GM19372 (cell line): ENCODE results near the gene ABHD2.
"Not testable (repeated sequence)": the region's sequence is repeated elsewhere in the genome, so short reads cannot be mapped to it uniquely, and the experiment has no call there.

Source experiments
- ATAC-seq: cut with Tn5 transposase; IDR thresholded peaks from one replicate; pipeline ENCODE4 v1.9.1; 2021; ENCODE audit warnings: mild to moderate bottlenecking, low read depth, moderate library complexity; ENCODE audit not compliant: unreplicated experiment

ABHD2 gene

GRCh38 chr15:89211678-89212170 lies 123.5 kb downstream of the ABHD2 start:
- no peak for ATAC-seq

DNA sequence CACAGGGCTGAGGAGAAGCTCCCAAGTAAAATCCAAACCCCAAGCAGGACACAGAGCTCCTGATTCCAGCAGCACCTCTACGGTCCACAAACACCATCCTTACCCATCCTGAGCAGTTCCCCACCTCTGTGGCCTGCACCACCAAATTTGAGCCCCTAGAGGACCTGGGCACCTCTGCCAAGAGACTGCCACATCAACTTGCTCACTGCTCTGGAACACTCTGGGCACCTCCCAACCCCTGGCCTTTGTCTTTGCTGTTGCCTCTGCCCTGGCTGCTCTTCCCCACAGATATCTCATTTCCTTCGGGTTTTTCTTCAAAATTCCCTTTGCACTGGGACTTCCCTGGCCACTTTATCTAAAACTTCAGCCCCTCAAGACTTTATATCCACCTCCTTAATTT lies 127.4 kb downstream of the ABHD2 start:
- ATAC-seq = no peak

DNA sequence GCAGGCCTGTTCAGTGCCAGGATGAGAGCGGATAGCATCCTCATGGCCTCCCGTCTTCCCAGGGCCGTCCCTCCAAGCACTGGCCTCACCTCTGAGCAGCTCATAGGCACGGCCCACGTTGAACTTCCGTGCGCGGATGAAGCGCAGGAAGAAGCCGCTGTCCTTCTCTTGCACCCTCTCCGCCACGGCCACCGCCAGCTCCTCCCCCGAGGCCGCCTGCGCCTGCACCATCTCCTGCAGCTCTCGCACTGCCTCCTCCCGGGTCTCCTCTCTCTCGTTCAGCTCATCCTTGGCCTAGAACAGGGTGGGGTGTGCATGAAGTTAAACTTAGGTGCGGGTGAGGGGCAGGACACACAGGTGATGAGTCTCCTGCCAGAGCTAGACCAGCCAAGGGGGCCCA lies 128.8 kb downstream of the ABHD2 start:
- no peak for ATAC-seq

DNA sequence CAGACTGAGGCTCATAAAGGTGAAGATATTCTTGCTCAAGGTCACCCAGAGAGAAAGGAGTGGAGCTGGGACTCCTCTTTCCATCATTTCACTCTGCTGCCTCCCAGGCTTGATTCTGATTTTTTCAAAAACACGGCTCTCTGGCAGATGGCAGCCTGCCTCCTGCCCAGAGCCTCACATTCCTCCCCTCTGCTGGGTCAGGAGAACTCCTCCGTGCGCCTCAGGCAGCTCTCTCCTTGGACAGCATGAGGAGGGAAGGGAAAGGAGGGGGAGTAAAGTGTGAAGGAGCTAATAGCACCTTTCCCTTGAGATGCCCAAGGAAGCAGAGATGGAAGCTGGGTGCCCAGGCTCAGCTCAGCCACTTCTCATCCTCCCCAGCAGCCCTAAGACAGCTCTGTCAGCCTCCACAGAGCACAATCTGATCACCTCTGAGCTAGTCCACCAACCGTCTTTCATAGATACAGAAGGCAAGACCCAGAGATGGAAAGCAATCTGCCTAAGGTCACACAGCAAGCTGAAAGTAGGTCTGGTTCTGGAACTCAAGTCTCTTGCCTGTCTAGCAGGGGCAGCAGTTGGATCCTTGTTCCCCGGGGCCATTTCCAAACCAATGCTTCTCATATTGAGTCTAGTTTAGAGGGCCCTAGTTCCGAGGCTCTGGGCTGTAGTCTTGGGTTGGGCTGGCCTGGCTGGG lies 129.6 kb downstream of the ABHD2 start:
- ATAC-seq = no peak

DNA sequence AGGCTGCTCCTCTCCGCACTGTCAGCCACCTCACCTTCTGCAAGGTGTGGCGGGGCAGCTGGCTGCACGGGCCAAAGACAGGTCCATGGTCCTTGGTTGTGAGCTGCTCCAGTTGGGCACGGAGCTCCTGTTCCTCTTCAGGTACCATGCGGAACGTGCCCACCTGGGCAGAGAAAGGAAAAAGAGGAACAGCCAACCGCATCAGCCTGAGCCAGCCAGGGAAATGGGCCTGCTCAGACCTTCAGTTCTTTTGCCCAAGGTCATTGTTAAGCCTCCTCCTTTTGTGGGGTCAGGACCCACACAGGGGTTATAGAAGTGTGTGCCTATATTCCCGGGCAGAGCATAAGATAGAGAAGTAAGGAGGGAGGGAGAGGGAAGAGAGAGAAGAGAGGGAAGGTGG lies 130.3 kb downstream of the ABHD2 start:
- no peak for ATAC-seq

DNA sequence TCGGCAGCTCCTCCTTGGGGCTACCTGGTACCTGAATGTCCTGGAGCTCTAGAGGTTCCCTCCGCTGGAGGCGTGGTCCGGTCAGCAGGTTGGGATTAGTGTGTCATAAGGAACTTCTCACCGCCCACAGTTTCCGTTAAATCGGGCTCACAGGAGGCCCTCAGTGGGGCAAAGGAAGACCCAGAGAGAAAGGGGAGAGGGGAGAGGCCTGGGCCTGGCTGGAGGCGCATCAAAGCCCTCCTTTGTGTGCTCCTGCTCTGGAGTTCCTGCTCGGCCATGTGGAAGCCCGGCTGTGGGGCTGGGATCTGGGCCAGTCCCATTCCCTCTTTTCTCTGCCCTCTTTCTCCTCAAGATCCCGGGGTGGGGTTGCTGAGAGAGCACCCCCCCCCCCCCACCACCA lies 133.3 kb downstream of the ABHD2 start, which contains the start of gene RLBP1:
Gene RLBP1 (minus strand): TSS at position 37 of the 400 bp plus-strand sequence. CDS start 2,604 bp downstream, outside the sequence.
- no peak for ATAC-seq

DNA sequence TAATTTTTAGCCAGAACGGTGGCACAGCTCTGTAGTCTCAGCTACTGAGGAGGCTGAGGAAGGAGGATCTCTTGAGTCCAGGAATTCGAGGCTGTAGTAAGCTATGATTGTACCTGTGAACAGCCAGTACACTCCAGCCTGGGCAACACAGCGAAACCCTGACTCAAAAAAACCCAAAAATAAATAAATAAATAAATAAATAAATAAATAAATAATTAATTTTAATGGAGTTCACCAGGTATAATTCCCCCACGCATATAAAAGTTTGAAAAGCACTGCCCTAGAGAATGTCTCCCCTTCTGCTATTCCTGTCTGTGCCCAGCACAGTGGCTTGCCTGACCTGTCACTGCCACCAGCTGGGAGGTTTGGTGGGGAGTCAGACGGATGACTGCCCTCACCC lies 137.3 kb downstream of the ABHD2 start:
- ATAC-seq = no peak

- no peak for ATAC-seq
Observed at GRCh38 chr15:89226359-89227221, 138.3 kb downstream of the ABHD2 start.

- ATAC-seq = no peak
Observed at GRCh38 chr15:89227425-89227824, 139.2 kb downstream of the ABHD2 start.

DNA sequence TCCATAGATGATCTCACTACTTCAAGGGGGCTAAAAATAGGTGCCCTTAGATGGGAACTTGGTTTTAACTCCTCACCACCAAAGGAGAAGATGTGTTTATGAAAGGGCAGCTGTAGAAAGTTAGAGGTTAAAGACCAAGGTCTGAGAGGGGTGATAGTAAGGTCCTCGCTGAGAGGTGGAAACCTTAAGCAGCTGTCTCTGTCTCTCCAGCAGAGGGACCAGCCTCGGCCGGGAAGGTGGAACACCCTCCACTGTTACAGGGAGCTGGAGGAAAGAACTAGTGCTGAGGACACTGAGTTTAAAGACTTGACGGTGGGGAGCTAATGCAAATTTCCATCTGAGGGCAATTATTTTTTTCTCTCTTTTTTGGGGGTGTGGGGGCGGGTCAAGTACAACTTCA lies 142.0 kb downstream of the ABHD2 start:
- ATAC-seq = no peak

DNA sequence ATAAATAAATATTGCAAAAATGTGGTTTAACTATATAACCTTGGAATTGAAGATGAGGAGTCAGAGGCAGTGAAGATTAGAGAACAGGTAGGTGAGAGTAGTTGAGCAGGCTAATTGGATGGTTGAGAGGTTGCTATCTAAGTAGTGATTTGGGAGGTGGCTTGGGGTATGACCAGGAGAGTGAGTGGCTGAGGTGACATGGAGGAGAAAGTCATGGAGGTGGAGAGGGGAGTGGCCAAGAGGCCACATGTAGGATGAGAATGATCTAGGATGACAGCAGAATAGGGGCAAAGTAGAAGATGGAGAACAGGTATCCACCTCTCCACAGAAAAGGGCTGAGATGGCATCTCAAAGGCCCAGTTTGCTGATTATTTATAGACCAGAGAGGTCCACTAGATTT lies 143.6 kb downstream of the ABHD2 start:
- no peak for ATAC-seq

DNA sequence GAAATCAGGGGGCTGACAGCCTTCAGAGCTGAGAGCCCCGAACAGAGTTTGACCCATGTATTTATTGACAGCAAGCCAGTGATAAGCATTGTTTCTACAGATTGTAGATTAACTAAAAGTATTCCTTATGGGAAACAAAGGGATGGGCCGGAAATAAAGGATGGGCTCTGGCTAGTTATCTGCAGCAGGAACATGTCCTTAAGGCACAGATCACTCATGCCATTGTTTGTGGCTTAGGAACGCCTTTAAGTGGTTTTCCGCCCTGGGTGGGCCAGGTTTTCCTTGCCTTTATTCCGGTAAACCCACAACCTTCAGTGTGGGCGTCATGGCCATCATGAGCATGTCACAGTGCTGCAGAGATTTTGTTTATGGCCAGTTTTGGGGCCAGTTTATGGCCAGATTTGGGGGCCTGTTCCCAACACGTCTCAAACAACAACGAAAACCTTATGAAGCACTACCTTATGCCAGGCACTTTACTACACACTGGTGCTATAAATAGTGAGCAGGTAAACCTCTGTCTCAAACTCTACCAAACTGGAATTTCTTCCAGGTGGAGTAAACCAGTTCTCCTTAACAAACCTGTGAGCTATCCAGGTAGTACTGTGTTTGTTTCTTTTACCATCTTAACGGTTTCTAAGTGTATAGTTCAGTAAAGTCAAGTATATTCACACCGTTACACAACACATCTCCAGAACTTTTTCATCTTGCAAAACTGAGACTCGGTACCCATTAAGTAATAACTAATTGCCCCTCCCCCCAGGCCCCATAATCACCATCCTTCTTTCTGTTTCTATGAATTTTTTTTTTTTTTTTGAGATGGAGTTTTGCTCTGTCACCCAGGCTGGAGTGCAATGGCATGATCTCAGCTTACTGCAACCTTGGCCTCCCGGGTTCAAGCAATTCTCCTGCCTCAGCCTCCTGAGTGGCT lies 151.9 kb downstream of the ABHD2 start:
- not testable (repeated sequence) for ATAC-seq

DNA sequence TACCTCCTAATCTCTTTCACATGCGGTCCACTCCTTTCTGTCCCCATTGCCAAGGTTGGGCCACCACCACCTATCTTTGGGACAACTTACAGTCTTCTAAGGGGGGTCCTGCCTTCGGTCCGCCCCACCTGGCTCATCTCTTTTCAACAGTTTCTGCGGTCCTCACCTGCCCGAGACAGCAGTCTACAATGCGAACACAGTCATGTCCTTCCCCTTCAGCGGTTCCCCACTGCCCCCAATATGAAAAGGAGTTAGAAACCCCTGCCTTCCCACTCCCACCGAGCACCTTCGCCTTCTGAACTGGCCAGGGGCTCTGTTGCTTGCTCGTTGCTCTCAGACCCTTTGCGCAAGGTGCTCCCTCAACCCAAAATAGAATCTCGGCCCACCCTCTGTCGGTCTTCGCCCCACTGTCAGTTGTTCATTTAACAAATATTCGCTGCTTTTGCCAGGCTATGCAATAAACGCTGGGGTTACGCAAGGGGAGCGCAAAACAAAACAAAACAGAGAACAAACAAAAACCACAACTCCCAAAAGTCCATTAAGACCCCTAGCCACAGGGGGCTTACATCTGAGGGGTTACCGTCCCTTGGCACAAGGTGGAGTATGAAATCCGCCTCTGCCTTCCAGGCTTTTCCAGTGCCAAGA lies 154.9 kb downstream of the ABHD2 start:
- ATAC-seq = no peak

DNA sequence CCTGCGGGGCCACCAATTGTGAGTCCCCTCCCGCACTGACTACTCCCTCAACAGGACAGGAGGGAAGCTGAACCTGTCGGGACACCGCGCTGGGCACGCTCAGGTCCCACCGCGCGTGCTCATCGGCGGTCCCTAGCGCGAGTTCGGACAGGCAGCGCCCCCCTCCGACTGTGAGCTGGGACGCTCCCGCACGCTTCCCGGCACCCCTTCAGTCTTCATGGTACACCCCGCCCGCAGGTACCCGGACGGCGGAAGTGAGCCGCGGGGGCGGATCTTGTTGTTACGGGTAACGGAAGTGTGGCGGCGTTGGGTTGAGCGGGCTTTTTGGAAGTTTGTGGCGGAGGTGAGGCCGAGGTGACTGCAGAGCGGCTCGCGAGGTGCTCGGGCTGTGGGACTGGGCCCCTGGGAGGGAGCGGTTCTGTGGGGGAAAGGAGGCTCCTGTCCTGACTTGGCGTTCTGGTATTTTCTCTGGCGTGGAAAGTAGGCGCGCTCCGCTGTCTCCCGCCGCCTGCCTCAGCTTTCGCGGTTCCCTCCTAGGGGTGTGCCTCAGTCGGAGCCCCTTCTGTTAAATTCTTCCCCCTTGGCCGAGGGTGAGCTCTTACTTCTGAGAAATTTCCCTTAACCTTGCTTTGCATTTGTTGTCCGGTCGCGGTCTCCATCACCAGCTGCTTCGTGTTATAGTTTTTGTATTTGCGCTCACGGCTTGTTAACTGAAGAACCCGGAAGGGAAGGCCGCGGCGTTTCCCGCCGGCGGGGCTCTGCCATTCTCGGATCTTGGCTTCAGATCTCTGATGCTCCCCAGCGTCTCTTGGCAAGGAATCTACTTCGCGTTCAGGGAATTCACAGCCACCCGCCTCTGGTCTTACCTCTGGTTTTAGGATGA lies 155.7 kb downstream of the ABHD2 start, which contains the start of gene FANCI:
Gene FANCI (plus strand): TSS at position 289 of the 883 bp plus-strand sequence. CDS start 3,669 bp downstream, outside the sequence.
- ATAC-seq = peak; percentile 90

GRCh38 chr15:89244574-89244903 lies 156.3 kb downstream of the ABHD2 start:
- peak; percentile 16 for ATAC-seq

- no peak for ATAC-seq
Observed at GRCh38 chr15:89247446-89247845, 159.2 kb downstream of the ABHD2 start.

GRCh38 chr15:89248584-89248983 lies 160.3 kb downstream of the ABHD2 start:
- ATAC-seq = no peak

- not testable (repeated sequence) for ATAC-seq
Observed at GRCh38 chr15:89250142-89250541, 161.9 kb downstream of the ABHD2 start.
